HepG2 (cell line): Measurements from ENCODE around the gene SECISBP2L. TPM values are rescaled to one million over a fixed set of nuclear protein-coding genes. Genes with fewer than 3 reads are reported as not detected.

Experiments used
- IRF2 ChIP-seq: IDR thresholded peaks from 2 replicates; pipeline ENCODE4 v1.6.1; 2018; ENCODE audit warnings: missing genetic modification reagents, missing compliant biosample characterization
- KMT2B ChIP-seq: IDR thresholded peaks from 2 replicates; pipeline ENCODE4 v1.6.1; 2016; ENCODE audit warnings: missing genetic modification reagents, missing compliant biosample characterization
- MYC ChIP-seq: sonication (generic); formaldehyde crosslinking; IDR thresholded peaks from 2 replicates; pipeline ENCODE4 v1.9.0; 2021; ENCODE audit warnings: missing genetic modification reagents, borderline replicate concordance
- NRL ChIP-seq: sonication (generic); formaldehyde crosslinking; IDR thresholded peaks from 2 replicates; pipeline ENCODE4 v1.5.0; 2020; ENCODE audit warnings: missing genetic modification reagents, mild to moderate bottlenecking, moderate library complexity, borderline replicate concordance
- PHF5A ChIP-seq: IDR thresholded peaks from one replicate; pipeline ENCODE4 v1.6.1; 2018; ENCODE audit warnings: low read depth, missing genetic modification reagents; ENCODE audit not compliant: unreplicated experiment
- POLR2G ChIP-seq: fragments of 200-400 bp; formaldehyde crosslinking; IDR thresholded peaks from 2 replicates; pipeline ENCODE4 v1.6.1; 2018; ENCODE audit warnings: mild to moderate bottlenecking, low read depth, low read length, moderate library complexity
- STAG1 ChIP-seq: sonication (generic); formaldehyde crosslinking; IDR thresholded peaks from 2 replicates; pipeline ENCODE4 v1.4.0; 2020; ENCODE audit warnings: missing genetic modification reagents
- ZFX ChIP-seq: sonication (generic); formaldehyde crosslinking; IDR thresholded peaks from 2 replicates; pipeline ENCODE4 v1.4.0; 2020; ENCODE audit warnings: mild to moderate bottlenecking, low read depth, missing genetic modification reagents, moderate library complexity
- ZNF34 ChIP-seq: sonication (generic); formaldehyde crosslinking; IDR thresholded peaks from 2 replicates; pipeline ENCODE4 v1.4.0; 2020; ENCODE audit warnings: mild to moderate bottlenecking, missing genetic modification reagents, borderline replicate concordance
- ZNF431 ChIP-seq: sonication (generic); formaldehyde crosslinking; IDR thresholded peaks from 2 replicates; pipeline ENCODE4 v1.9.0; 2022; ENCODE audit warnings: missing genetic modification reagents, low read depth, mild to moderate bottlenecking, borderline replicate concordance
- ZNF543 ChIP-seq: sonication (generic); formaldehyde crosslinking; IDR thresholded peaks from 2 replicates; pipeline ENCODE4 v1.4.0; 2020; ENCODE audit warnings: mild to moderate bottlenecking, missing genetic modification reagents
- ZNF614 ChIP-seq: IDR thresholded peaks from 2 replicates; pipeline ENCODE4 v1.6.1; 2018; ENCODE audit warnings: missing biosample characterization, missing genetic modification reagents, inconsistent platforms, borderline replicate concordance
- ZNF768 ChIP-seq: sonication (generic); formaldehyde crosslinking; IDR thresholded peaks from 2 replicates; pipeline ENCODE4 v1.4.0; 2020; ENCODE audit warnings: missing genetic modification reagents
- ZNF790 ChIP-seq: sonication (generic); formaldehyde crosslinking; IDR thresholded peaks from 2 replicates; pipeline ENCODE4 v1.8.0; 2022; ENCODE audit warnings: missing genetic modification reagents, mild to moderate bottlenecking, borderline replicate concordance
- ZSCAN31 ChIP-seq: sonication (generic); formaldehyde crosslinking; IDR thresholded peaks from 2 replicates; pipeline ENCODE4 v1.5.0; 2020; ENCODE audit warnings: low read depth, mild to moderate bottlenecking, missing genetic modification reagents
- polyA plus RNA-seq, 8 experiments: library from polyadenylated mRNA; depleted of rRNA in 3 of 8; stranded (reverse) in 7 of 8; unstranded in 1 of 8; fragments of >200 nt; fragmentation: Illumina TruSeq in 4 of 8; extraction: Trizol in 4 of 8; gene quantifications; 2 replicates each; pipeline versions ENCODE4 v1.2.1 to v1.2.3, GENCODE V29; 2011 to 2016; ENCODE audit warnings: low read depth in 4 of 8, missing spikeins in 1 of 8, mixed read lengths in 1 of 8; ENCODE audit not compliant: insufficient read depth in 1 of 8
- total RNA-seq, 5 experiments: library from RNA; depleted of rRNA; stranded (reverse); fragments of >200 nt; fragmentation: Illumina TruSeq; extraction: Trizol; gene quantifications; 2 replicates each; pipeline ENCODE4 v1.2.3, GENCODE V29; 2016; ENCODE audit warnings: low read depth in 1 of 5
- TF ChIP-seq, protein P1 (sequence below): sonication (generic); formaldehyde crosslinking; IDR thresholded peaks from 2 replicates; pipeline ENCODE4 v1.5.1; 2020; ENCODE audit warnings: mild to moderate bottlenecking, missing genetic modification reagents, borderline replicate concordance
- TF ChIP-seq, protein P2 (sequence below): sonication (generic); formaldehyde crosslinking; IDR thresholded peaks from 2 replicates; pipeline ENCODE4 v1.9.0; 2022; ENCODE audit warnings: missing genetic modification reagents, mild to moderate bottlenecking, borderline replicate concordance
- TF ChIP-seq, protein P3 (sequence below): sonication (generic); formaldehyde crosslinking; IDR thresholded peaks from 2 replicates; pipeline ENCODE4 v1.8.0; 2022; ENCODE audit warnings: missing genetic modification reagents, mild to moderate bottlenecking, borderline replicate concordance

The SECISBP2L gene
- total and polyA plus RNA-seq, 2 of the 13 experiments (the other 11 are each of a cell fraction or from before 2014, with no cell fraction given) = 13.9 to 15.6 TPM

DNA sequence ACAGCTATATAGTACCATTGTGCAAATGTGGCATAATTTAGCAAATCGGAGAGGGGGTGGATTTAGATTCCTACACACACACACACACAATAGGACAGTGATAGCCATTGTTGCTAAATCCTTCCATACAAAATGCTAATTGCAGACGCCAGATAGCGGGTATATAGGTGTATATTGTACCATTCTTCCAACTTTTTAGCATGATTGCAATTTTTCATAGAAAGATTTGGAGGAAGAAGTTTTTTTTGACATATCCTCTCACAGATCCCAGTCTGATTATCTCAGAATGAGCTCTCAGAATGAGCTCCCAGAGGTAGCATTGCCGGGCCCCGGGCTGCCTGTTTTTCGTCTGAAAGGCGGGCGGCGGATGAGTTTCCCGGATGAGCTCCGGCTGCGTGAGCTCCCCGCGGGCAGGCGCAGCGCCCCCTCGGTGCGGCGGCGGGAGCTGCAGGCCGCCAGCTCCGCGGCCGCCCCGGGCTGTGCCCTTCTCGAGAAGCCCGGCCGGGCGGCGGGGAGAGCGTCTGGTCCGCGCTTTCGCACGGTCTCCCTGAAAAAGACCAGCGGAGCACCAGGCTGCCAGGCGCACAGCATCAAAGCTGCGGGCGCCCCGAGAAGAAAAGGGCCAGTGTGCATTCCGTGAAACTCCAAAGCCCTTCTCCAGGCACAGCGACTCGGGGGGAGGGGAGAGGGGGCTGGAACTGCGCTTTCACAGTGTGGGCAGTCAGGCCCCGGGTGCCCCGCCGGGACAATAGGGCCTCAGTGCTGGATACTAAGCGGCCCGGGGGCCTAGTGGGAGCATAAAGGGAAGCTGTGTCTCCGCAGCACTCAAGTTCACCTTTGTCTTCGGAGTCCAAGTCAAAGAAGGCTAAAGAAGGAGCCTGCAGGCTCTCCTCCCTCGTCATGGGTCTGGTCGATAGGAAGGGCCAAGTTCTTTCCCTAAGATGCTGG is 70.5 kb downstream of the SECISBP2L start (continued):
- TF ChIP-seq, protein P1, sequence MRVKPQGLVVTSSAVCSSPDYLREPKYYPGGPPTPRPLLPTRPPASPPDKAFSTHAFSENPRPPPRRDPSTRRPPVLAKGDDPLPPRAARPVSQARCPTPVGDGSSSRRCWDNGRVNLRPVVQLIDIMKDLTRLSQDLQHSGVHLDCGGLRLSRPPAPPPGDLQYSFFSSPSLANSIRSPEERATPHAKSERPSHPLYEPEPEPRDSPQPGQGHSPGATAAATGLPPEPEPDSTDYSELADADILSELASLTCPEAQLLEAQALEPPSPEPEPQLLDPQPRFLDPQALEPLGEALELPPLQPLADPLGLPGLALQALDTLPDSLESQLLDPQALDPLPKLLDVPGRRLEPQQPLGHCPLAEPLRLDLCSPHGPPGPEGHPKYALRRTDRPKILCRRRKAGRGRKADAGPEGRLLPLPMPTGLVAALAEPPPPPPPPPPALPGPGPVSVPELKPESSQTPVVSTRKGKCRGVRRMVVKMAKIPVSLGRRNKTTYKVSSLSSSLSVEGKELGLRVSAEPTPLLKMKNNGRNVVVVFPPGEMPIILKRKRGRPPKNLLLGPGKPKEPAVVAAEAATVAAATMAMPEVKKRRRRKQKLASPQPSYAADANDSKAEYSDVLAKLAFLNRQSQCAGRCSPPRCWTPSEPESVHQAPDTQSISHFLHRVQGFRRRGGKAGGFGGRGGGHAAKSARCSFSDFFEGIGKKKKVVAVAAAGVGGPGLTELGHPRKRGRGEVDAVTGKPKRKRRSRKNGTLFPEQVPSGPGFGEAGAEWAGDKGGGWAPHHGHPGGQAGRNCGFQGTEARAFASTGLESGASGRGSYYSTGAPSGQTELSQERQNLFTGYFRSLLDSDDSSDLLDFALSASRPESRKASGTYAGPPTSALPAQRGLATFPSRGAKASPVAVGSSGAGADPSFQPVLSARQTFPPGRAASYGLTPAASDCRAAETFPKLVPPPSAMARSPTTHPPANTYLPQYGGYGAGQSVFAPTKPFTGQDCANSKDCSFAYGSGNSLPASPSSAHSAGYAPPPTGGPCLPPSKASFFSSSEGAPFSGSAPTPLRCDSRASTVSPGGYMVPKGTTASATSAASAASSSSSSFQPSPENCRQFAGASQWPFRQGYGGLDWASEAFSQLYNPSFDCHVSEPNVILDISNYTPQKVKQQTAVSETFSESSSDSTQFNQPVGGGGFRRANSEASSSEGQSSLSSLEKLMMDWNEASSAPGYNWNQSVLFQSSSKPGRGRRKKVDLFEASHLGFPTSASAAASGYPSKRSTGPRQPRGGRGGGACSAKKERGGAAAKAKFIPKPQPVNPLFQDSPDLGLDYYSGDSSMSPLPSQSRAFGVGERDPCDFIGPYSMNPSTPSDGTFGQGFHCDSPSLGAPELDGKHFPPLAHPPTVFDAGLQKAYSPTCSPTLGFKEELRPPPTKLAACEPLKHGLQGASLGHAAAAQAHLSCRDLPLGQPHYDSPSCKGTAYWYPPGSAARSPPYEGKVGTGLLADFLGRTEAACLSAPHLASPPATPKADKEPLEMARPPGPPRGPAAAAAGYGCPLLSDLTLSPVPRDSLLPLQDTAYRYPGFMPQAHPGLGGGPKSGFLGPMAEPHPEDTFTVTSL (CRISPR knock-in tag) = peak; percentile 14; the same call in 1 of the 2 replicates
- TF ChIP-seq MYC (CRISPR knock-in tag) = 0 out of 2 replicates have a peak, but pooled peaks have one; percentile 6
- peak; percentile 38 for TF ChIP-seq STAG1
- TF ChIP-seq, protein P2, sequence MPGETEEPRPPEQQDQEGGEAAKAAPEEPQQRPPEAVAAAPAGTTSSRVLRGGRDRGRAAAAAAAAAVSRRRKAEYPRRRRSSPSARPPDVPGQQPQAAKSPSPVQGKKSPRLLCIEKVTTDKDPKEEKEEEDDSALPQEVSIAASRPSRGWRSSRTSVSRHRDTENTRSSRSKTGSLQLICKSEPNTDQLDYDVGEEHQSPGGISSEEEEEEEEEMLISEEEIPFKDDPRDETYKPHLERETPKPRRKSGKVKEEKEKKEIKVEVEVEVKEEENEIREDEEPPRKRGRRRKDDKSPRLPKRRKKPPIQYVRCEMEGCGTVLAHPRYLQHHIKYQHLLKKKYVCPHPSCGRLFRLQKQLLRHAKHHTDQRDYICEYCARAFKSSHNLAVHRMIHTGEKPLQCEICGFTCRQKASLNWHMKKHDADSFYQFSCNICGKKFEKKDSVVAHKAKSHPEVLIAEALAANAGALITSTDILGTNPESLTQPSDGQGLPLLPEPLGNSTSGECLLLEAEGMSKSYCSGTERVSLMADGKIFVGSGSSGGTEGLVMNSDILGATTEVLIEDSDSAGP (CRISPR knock-in tag) = peak; percentile 62; the same call in 1 of the 2 replicates
- TF ChIP-seq ZFX (CRISPR knock-in tag) = peak; percentile 86
- no peak for TF ChIP-seq ZNF790
- TF ChIP-seq ZNF614 (CRISPR knock-in tag) = no peak
- TF ChIP-seq ZSCAN31 (CRISPR knock-in tag) = no peak
- peak; percentile 32; the same call in 1 of the 2 replicates for TF ChIP-seq KMT2B (CRISPR knock-in tag)
- TF ChIP-seq PHF5A (CRISPR knock-in tag) = no peak
- TF ChIP-seq IRF2 (CRISPR knock-in tag) = 0 out of 2 replicates have a peak, but pooled peaks have one; percentile 15
- TF ChIP-seq NRL (CRISPR knock-in tag) = peak; percentile 53; the same call in 1 of the 2 replicates
- peak; percentile 77; the same call in 1 of the 2 replicates for TF ChIP-seq ZNF768
- 0 out of 2 replicates have a peak, but pooled peaks have one; percentile 26 for TF ChIP-seq ZNF431
- TF ChIP-seq ZNF543 (CRISPR knock-in tag) = no peak
- 0 out of 2 replicates have a peak, but pooled peaks have one; percentile 24 for TF ChIP-seq ZNF34
- TF ChIP-seq, protein P3, sequence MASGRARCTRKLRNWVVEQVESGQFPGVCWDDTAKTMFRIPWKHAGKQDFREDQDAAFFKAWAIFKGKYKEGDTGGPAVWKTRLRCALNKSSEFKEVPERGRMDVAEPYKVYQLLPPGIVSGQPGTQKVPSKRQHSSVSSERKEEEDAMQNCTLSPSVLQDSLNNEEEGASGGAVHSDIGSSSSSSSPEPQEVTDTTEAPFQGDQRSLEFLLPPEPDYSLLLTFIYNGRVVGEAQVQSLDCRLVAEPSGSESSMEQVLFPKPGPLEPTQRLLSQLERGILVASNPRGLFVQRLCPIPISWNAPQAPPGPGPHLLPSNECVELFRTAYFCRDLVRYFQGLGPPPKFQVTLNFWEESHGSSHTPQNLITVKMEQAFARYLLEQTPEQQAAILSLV (CRISPR knock-in tag) = 0 out of 2 replicates have a peak, but pooled peaks have one; percentile 22
- TF ChIP-seq POLR2G = peak; percentile 69
